Activated naive CD8-positive, alpha-beta T cell treated with anti-CD3 and anti-CD28 coated beads, Interleukin-2, amount 10 ng/mL, durations not matched to agents 7 days and 5 days (primary cell): ENCODE data around the gene CHD8. TPM values are rescaled to one million over a fixed set of nuclear protein-coding genes. Genes with fewer than 3 reads are reported as not detected.
A peak's percentile ranks its signal among the peaks of the same experiment; 100 is the strongest.
"Not testable (repeated sequence)": the region's sequence is repeated elsewhere in the genome, so short reads cannot be mapped to it uniquely, and the experiment has no call there.

Source experiments
- ATAC-seq: fragments of 150-1000 bp; cut with Tn5 transposase; one replicate; pipeline ENCODE4 v1.10.0; 2021; ENCODE audit warnings: low read depth, moderate library complexity
- POLR2A ChIA-PET: fragments of 350-600 bp; sonication (Branson Sonifier 250); formaldehyde crosslinking; loops from one replicate; lab custom pipeline; 2021; ENCODE audit warnings: antibody characterized with exemption; lab: Charles Lee
- DNase-seq: peaks from one replicate; pipeline ENCODE4 v3.0.0; 2021
- H3K27ac Mint-ChIP-seq: one replicate; pipeline ENCODE4 v1.8.0; 2022; ENCODE audit warnings: mild to moderate bottlenecking, mixed read lengths
- H3K27me3 Mint-ChIP-seq: one replicate; pipeline ENCODE4 v1.8.0; 2022; ENCODE audit warnings: mild to moderate bottlenecking, moderate library complexity, mixed read lengths
- H3K36me3 Mint-ChIP-seq: one replicate; pipeline ENCODE4 v1.8.0; 2021; ENCODE audit warnings: mild to moderate bottlenecking, mixed read lengths
- H3K4me1 Mint-ChIP-seq: one replicate; pipeline ENCODE4 v1.8.0; 2021; ENCODE audit warnings: mixed read lengths
- H3K4me3 Mint-ChIP-seq: one replicate; pipeline ENCODE4 v1.8.0; 2022; ENCODE audit warnings: mild to moderate bottlenecking, moderate library complexity, mixed read lengths
- H3K9me3 Mint-ChIP-seq: one replicate; pipeline ENCODE4 v1.8.0; 2021; ENCODE audit warnings: mixed read lengths
- total RNA-seq, 2 experiments: library from RNA; stranded (reverse); gene quantifications; one replicate each; pipeline ENCODE4 v1.2.3, GENCODE V29; 2021

The CHD8 gene
- total RNA-seq, 2 experiments from 2014 or later = 128 to 133 TPM

DNA sequence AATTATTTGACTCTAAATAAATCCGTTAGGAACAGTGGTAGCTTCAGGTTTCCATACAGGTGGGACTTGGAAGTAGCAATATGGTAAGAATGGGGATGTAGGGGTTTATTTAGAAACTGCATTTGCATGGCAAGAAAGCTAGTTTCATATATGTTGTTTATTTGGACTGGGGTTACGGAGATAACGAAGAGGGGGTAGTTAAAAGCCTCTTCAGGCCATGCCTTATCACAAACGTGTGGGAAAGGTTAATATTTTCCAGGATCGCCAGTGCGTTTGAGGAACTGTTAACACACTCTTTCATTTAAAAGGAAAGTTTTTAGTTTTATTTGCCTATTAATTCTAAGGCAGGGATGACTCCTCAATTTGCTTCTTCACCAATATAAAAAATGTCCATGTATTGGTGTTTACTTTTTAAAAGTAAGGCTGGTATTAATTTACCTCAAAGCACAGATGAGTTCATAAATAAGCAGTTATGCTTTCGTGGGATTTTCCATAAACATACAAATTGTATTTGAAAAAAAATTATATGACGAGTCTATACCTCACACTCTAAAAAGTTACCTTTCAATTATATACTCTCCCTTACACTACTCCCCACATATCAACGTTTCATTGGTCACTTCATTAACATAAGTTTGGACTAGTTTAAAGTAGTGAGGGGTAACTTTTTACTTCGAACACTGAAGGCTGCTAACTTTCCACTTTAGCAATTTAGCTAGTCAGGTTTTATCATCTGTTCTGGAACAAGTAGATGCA is 20.0 kb upstream of the CHD8 start:
- peaks cover 21% of the 10 kb centered on the region for H3K4me1 Mint-ChIP-seq
- POLR2A ChIA-PET = interaction anchor here (0.7 to 3.5 kb wide), 7 partner anchors 10 to 80 kb away, joined by 3 to 30 read pairs (median 6); partner anchors contain the start of genes CHD8 and METTL3
- ATAC-seq = no peak
- no peak for DNase-seq
- H3K4me3 Mint-ChIP-seq = peak overlapping the region; percentile 100
- peaks cover 11% of the 10 kb centered on the region for H3K36me3 Mint-ChIP-seq
- H3K27me3 Mint-ChIP-seq = no peaks in the 10 kb centered on the region
- peak overlapping the region; percentile 100 for H3K27ac Mint-ChIP-seq
- H3K9me3 Mint-ChIP-seq = no peaks in the 10 kb centered on the region

DNA sequence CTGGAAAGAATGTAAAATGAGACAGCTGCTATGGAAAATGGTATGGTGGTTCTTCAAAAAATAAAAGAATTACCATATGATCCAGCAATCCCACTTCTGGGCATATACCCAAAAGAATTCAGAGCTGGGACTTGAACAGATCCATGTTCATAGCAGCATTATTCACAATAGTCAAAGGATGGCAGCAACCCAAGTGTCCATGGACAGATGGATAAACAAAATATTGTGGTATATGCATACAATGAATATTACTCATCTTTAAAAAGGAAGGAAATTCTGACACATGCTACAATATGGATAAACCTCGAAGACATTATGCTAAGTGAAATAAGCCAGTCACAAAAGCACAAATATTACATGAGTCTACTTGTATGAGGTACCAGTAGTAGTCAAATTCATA is 11.7 kb upstream of the CHD8 start:
- H3K4me3 Mint-ChIP-seq = no peak overlapping the region
- POLR2A ChIA-PET = no interaction called here
- no peaks in the 10 kb centered on the region for H3K27me3 Mint-ChIP-seq
- DNase-seq (no peak), ATAC-seq (no peak)
- H3K9me3 Mint-ChIP-seq = no peaks in the 10 kb centered on the region
- peaks cover 2% of the 10 kb centered on the region for H3K4me1 Mint-ChIP-seq
- peaks cover 8% of the 10 kb centered on the region for H3K36me3 Mint-ChIP-seq
- no peak overlapping the region for H3K27ac Mint-ChIP-seq

DNA sequence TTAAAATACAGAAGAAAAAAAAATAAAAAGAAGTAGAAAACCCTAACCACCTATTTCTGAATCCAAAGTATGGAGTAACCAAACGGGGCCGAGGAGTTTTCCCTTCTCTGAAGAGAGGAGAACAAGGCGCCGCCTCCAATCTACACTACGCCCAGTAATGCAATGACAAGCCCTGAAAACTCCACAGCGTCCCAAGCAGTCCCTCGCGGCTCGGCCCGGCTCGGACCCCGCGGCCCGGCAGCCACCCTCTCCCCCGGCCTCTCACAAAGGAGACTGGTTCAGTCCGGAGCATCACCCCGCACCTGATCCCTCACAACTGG is 371 bp downstream of the CHD8 start:
- no peak for DNase-seq
- H3K36me3 Mint-ChIP-seq = peaks cover 16% of the 10 kb centered on the region
- no peaks in the 10 kb centered on the region for H3K9me3 Mint-ChIP-seq
- ATAC-seq = no peak
- peaks cover 22% of the 10 kb centered on the region for H3K4me1 Mint-ChIP-seq
- POLR2A ChIA-PET = interaction anchor here (0.6 to 3.7 kb wide), 11 partner anchors 9 to 73 kb away, joined by 3 to 81 read pairs (median 5); partner anchors contain the start of genes METTL3, RAB2B and TOX4
- no peaks in the 10 kb centered on the region for H3K27me3 Mint-ChIP-seq
- peak overlapping the region; percentile 98 for H3K27ac Mint-ChIP-seq
- peak overlapping the region; percentile 95 for H3K4me3 Mint-ChIP-seq

DNA sequence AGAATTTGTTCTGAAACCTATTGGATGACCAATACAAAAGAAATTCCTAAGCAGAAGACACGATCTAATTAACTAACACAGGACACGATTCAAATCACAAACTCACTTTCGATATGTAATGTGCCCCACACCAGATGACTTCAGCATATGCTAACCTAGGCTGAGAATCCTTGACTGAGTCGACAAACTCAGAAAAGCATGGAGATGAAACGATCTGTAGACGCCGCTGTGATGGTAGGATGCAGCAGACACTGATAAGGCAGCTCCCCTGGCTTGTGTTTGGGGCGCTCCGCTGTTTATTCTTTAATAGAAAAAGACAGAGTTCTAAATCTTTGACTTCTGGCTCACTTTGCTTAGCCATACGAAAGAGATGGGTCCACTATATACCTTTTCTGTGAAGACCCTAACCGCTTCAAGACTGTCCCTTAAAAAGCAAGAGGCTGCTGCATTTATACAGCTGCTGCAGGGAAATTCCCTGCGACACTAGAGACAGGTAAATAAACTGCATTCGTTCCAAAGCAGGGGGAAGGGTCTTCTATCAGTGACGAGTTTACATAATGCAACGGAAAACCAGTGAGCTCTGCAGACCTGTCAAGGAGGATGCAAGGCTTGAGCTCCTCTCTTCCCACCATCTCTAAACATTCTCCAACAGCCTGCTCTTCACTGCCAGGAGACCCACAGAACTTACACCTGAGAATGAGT is 929 bp downstream of the CHD8 start:
- POLR2A ChIA-PET = interaction anchor here (0.6 to 3.7 kb wide), 9 partner anchors 10 to 72 kb away, joined by 3 to 81 read pairs (median 6); partner anchors contain the start of genes METTL3, RAB2B and TOX4
- H3K9me3 Mint-ChIP-seq = no peaks in the 10 kb centered on the region
- DNase-seq (no peak), ATAC-seq (no peak)
- H3K4me1 Mint-ChIP-seq = peaks cover 27% of the 10 kb centered on the region
- no peaks in the 10 kb centered on the region for H3K27me3 Mint-ChIP-seq
- peak overlapping the region; percentile 95 for H3K4me3 Mint-ChIP-seq
- H3K36me3 Mint-ChIP-seq = peaks cover 16% of the 10 kb centered on the region
- H3K27ac Mint-ChIP-seq = peak overlapping the region; percentile 98

DNA sequence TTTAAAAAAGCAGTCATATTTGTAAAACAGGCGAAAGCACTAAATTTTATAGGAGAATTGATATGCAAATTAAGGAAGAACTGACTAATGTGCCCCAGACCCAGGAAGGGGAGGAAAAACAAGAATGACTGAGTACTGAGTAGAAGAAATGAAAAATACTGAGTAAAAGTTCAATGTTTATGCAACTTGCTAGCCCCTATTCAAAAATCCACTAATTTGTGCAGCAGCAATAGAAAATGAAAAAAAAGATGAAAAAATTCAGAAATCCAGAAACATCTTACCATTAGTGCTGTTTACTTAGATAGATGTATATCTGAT is 6.1 kb downstream of the CHD8 start:
- POLR2A ChIA-PET = interaction anchor here (1.3 kb wide), 1 partner anchor 13 kb away, joined by 4 read pairs; no protein-coding TSS in a partner anchor
- Mint-ChIP-seq H3K4me1 (peaks cover 39% of the 10 kb centered on the region), H3K4me3 (peak overlapping the region; percentile 4), H3K36me3 (peaks cover 13% of the 10 kb centered on the region), H3K9me3 (no peaks in the 10 kb centered on the region), H3K27ac (no peak overlapping the region), H3K27me3 (no peaks in the 10 kb centered on the region)
- DNase-seq = no peak
- ATAC-seq = no peak

DNA sequence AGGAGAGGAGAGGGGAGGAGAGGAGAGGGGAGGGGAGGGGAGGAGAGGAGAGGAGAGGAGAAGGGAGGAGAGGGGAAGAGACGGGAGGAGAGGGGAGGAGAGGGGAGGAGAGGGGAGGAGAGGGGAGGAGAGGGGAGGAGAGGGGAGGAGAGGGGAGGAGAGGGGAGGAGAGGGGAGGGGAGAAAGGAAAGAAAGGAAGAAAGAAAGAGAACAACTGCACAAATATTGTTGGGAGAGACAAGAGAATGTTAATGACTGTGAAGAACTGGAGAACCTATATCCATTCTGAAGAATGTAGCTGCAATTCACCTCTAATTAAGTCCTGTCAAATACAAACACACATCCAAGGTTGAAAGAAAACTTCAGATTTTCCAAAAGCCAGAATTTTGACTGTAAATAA is 13.3 kb downstream of the CHD8 start:
- POLR2A ChIA-PET, ATAC-seq, H3K9me3 Mint-ChIP-seq, H3K36me3 Mint-ChIP-seq, H3K27me3 Mint-ChIP-seq, H3K27ac Mint-ChIP-seq, DNase-seq, H3K4me3 Mint-ChIP-seq: not testable (repeated sequence)
- H3K4me1 Mint-ChIP-seq = peaks cover 11% of the 10 kb centered on the region

DNA sequence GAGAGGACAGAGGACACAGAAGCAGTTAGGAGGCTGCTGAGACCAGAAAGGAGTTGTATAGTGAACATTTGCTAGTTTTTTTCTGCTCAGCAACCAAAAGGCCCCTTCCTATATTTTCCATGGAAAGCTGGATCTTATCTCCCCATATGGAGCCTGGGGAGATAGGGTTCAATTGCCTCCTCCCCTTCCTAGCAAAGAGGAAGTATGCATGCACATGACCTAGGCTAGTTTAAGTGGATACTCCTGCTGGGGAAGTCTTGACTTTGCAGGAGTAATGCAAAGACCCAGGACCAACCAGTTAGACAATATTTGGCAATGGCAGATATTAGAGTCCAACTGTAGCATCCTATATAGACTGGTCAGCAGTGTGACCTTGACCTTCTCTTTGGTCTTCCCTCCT is 15.1 kb downstream of the CHD8 start:
- H3K27ac Mint-ChIP-seq = no peak overlapping the region
- H3K36me3 Mint-ChIP-seq = peaks cover 2% of the 10 kb centered on the region
- H3K27me3 Mint-ChIP-seq = no peaks in the 10 kb centered on the region
- peaks cover 14% of the 10 kb centered on the region for H3K4me1 Mint-ChIP-seq
- no peak for DNase-seq
- H3K4me3 Mint-ChIP-seq = no peak overlapping the region
- H3K9me3 Mint-ChIP-seq = no peaks in the 10 kb centered on the region
- POLR2A ChIA-PET = no interaction called here
- no peak for ATAC-seq

DNA sequence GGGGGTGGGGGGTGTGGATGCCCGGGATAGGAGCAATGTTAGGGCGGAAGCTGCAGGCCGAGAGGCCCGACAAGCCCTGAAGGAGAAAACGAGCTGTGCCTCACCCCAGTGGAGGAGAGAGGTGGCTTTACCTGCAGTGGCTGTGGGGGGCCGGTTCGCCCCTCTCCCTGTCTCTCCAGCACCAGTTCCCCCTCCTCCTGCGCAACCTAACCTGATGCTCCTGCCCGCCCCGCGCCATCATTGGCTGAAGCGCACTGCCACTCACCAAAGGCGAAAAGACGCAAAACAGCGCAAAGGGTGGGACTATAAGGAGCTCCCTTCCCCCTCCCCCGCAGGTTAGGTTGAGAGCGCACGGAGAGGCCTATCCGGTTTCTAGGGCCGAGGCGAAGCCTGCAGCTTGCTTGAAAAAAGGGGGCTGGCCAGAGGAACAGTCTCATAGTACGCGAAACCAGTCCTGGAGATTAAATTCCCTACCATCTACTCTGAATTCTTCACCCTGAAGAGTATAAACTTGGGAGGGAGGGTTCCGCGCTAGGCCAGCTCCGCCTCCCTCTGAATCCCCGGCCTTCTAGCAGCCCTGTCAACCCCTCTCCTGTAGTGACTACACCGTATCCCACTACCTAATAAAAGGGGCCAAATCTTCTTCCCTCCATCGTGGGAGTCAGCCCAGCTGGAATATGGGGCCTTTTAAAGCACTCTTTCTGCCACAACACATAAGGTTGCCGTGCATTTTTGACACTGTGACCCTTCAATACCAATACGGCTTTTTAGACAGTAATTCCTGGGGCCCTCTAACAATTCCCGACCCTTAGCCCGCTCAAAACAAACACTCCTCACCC is 18.6 kb downstream of the CHD8 start:
- POLR2A ChIA-PET = interaction anchor here (0.6 to 3.9 kb wide), 15 partner anchors 12 to 1866 kb away, joined by 3 to 81 read pairs (median 4); partner anchors contain the start of genes CHD8, METTL3, PARP2 and PPP1R3E
- H3K27me3 Mint-ChIP-seq = no peaks in the 10 kb centered on the region
- DNase-seq = peak; percentile 95
- peak overlapping the region; percentile 92 for H3K27ac Mint-ChIP-seq
- H3K9me3 Mint-ChIP-seq = no peaks in the 10 kb centered on the region
- peaks cover 36% of the 10 kb centered on the region for H3K4me1 Mint-ChIP-seq
- H3K36me3 Mint-ChIP-seq = peaks cover 20% of the 10 kb centered on the region
- ATAC-seq = peak; percentile 98
- peak overlapping the region; percentile 97 for H3K4me3 Mint-ChIP-seq

DNA sequence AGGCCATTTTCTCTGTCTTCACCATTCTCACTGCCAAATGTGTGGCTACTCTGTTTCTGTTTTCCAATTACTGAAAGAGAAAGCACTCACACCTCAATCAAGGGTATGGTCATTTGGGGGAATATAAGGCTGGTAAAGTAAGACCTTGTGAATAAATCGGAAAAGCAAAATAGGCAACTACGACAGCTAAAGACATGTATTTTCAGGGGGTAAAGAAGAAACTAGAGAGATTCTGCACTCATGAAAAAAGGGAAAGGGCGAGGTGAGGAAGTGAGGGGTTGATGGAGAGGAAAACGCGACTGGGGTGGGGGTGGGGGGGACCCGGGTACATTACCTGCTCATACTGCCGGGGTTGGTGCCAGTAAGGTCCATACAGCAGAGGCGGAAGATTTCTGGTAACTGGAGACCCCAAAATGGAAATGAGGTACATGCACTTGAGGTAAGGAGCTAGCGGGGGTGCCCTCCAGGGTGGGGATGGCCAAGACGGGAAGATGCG is 19.3 kb downstream of the CHD8 start:
- ATAC-seq (peak; percentile 8), DNase-seq (no peak)
- H3K27ac Mint-ChIP-seq = peak overlapping the region; percentile 92
- H3K36me3 Mint-ChIP-seq = peaks cover 21% of the 10 kb centered on the region
- no peaks in the 10 kb centered on the region for H3K9me3 Mint-ChIP-seq
- POLR2A ChIA-PET = interaction anchor here (0.6 to 3.9 kb wide), 15 partner anchors 13 to 1866 kb away, joined by 3 to 81 read pairs (median 4); partner anchors contain the start of genes CHD8, METTL3, PARP2 and PPP1R3E
- peaks cover 36% of the 10 kb centered on the region for H3K4me1 Mint-ChIP-seq
- H3K27me3 Mint-ChIP-seq = no peaks in the 10 kb centered on the region
- H3K4me3 Mint-ChIP-seq = peak overlapping the region; percentile 97

DNA sequence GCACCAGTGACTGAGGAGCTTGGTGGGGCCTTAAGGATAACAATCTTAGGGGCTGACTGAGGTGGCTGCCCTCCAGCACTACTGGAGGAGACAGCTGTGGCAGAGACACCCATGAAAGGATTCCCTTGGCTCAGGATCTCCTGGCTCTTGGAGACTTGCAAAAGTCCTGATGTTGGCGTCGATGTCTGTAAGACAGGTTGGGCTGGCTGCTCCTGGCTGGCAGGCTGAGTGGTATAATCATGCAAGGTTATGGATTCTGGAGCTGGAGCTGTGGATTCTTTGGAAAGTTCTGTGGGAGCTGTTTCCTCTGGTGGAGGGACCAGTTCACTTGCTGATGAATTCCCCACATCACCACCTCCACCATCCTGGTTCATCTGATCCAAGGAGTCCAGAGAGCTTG is 24.8 kb downstream of the CHD8 start:
- ATAC-seq (no peak), DNase-seq (no peak)
- Mint-ChIP-seq H3K27ac (no peak overlapping the region), H3K4me3 (no peak overlapping the region), H3K4me1 (peaks cover 27% of the 10 kb centered on the region), H3K9me3 (no peaks in the 10 kb centered on the region), H3K27me3 (no peaks in the 10 kb centered on the region), H3K36me3 (peaks cover 50% of the 10 kb centered on the region)
- POLR2A ChIA-PET = no interaction called here

DNA sequence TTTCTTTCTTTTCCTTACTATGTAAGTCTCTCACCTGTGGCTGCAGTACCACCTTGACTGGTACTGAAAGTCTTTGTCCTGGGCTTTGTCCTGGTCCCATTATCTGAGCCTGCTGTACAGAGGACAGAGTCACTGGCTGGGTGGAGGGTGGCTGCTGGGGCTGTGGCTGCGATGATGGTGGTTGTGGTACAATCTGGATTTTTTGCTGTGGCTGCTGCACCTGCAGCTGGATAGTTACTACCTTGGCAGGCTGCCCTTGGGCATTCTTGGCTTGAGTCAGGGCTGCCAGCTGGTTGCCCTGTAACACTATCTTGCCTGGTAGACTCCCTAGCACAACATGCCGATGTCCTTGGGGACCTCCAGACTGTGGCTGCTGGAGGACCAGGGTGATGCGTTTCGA is 27.0 kb downstream of the CHD8 start:
- ATAC-seq = no peak
- Mint-ChIP-seq H3K27ac (no peak overlapping the region), H3K27me3 (no peaks in the 10 kb centered on the region), H3K9me3 (no peaks in the 10 kb centered on the region), H3K4me3 (no peak overlapping the region), H3K36me3 (peaks cover 54% of the 10 kb centered on the region), H3K4me1 (peaks cover 10% of the 10 kb centered on the region)
- POLR2A ChIA-PET = no interaction called here
- DNase-seq = no peak

DNA sequence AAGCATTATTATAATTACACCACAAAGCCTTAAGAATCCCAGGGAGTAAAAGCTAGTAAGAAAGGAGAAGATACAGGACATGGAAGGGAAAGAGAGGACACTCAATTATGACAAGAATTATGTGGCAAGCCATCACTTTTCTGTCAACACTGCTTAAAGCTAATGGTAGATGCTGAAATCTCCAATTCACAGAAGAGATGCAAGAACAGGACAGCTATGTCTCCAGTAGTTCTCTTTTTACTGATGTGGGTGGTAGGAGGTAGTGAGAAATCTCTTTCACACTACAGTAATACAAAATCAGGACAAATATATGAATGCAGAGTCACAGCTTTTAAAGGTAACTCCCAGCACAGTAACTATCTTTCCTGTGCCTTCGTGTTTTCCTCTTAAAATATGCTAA is 29.2 kb downstream of the CHD8 start:
- no peak overlapping the region for H3K27ac Mint-ChIP-seq
- ATAC-seq = no peak
- POLR2A ChIA-PET = no interaction called here

DNA sequence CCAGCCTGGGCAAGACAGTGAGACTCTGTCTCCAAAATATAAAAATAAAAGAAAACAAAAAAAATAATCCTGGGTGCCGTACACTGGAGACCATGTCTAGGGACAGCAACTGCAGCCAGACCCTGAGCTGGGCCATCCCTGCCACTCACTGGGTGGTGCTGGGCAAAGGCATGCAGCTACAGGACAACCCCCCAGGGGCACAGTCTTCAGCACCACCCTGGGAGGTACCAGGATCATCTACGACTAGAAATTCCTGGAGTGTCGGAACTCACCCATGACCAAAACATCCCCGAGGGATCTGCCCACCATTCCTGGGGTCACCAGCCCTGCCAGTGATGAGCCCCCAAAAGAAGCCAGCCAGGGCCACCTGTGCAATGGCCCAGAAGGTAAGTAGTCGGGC is 36.4 kb downstream of the CHD8 start:
- Mint-ChIP-seq H3K36me3 (peaks cover 41% of the 10 kb centered on the region), H3K4me3 (no peak overlapping the region), H3K27me3 (no peaks in the 10 kb centered on the region), H3K4me1 (peaks cover 11% of the 10 kb centered on the region), H3K9me3 (no peaks in the 10 kb centered on the region), H3K27ac (no peak overlapping the region)
- ATAC-seq (no peak), DNase-seq (no peak)
- POLR2A ChIA-PET = interaction anchor here (0.6 to 0.9 kb wide), 2 partner anchors 35 to 57 kb away, joined by 3 read pairs; partner anchors contain the start of genes RAB2B and TOX4

More for the DNA sequence above, 29.2 kb downstream of the CHD8 start:
- no peak for DNase-seq
- Mint-ChIP-seq H3K9me3 (no peaks in the 10 kb centered on the region), H3K27me3 (no peaks in the 10 kb centered on the region), H3K36me3 (peaks cover 55% of the 10 kb centered on the region), H3K4me3 (no peak overlapping the region), H3K4me1 (peaks cover 3% of the 10 kb centered on the region)
